HepG2 (cell line): ENCODE measurements around the gene SLC35F3. TPM values are rescaled to one million over a fixed set of nuclear protein-coding genes. Genes with fewer than 3 reads are reported as not detected.
A peak's percentile ranks its signal among the peaks of the same experiment; 100 is the strongest.

Source experiments
- E2F2 ChIP-seq: sonication (generic); formaldehyde crosslinking; IDR thresholded peaks from 2 replicates; pipeline ENCODE4 v1.4.0; 2020; ENCODE audit warnings: missing genetic modification reagents, borderline replicate concordance
- MIXL1 ChIP-seq: IDR thresholded peaks from 2 replicates; pipeline ENCODE4 v1.6.1; 2016
- PHF20 ChIP-seq: sonication (generic); formaldehyde crosslinking; IDR thresholded peaks from 2 replicates; pipeline ENCODE4 v1.5.0; 2020; ENCODE audit warnings: mild to moderate bottlenecking, missing genetic modification reagents
- THAP9 ChIP-seq: sonication (generic); formaldehyde crosslinking; IDR thresholded peaks from 2 replicates; pipeline ENCODE4; 2020; ENCODE audit warnings: missing genetic modification reagents, mild to moderate bottlenecking, borderline replicate concordance
- ZNF432 ChIP-seq: sonication (generic); formaldehyde crosslinking; IDR thresholded peaks from 2 replicates; pipeline ENCODE4 v1.5.0; 2020; ENCODE audit warnings: missing genetic modification reagents, mild to moderate bottlenecking, borderline replicate concordance
- ZNF512 ChIP-seq: sonication (generic); formaldehyde crosslinking; IDR thresholded peaks from 2 replicates; pipeline ENCODE4 v1.4.0; 2020; ENCODE audit warnings: mild to moderate bottlenecking, missing genetic modification reagents
- ZNF564 ChIP-seq: sonication (generic); formaldehyde crosslinking; IDR thresholded peaks from 2 replicates; pipeline ENCODE4 v1.8.1; 2023; ENCODE audit warnings: mild to moderate bottlenecking, missing genetic modification reagents
- ZNF574 ChIP-seq: sonication (generic); formaldehyde crosslinking; IDR thresholded peaks from 2 replicates; pipeline ENCODE4 v1.4.0; 2020; ENCODE audit warnings: missing genetic modification reagents
- ZNF616 ChIP-seq: sonication (generic); formaldehyde crosslinking; IDR thresholded peaks from 2 replicates; pipeline ENCODE4 v1.5.0; 2020; ENCODE audit warnings: low read depth, mild to moderate bottlenecking, missing genetic modification reagents
- ZNF713 ChIP-seq: sonication (generic); formaldehyde crosslinking; IDR thresholded peaks from 2 replicates; pipeline ENCODE4 v1.4.0; 2020; ENCODE audit warnings: mild to moderate bottlenecking, missing genetic modification reagents
- ZNF747 ChIP-seq: sonication (generic); formaldehyde crosslinking; IDR thresholded peaks from 2 replicates; pipeline ENCODE4 v1.8.1; 2023; ENCODE audit warnings: missing genetic modification reagents, mild to moderate bottlenecking, borderline replicate concordance
- ZNF816 ChIP-seq: sonication (generic); formaldehyde crosslinking; IDR thresholded peaks from 2 replicates; pipeline ENCODE4 v1.8.0; 2022; ENCODE audit warnings: missing genetic modification reagents, mild to moderate bottlenecking, borderline replicate concordance
- ZSCAN5A ChIP-seq: sonication (generic); formaldehyde crosslinking; IDR thresholded peaks from 2 replicates; pipeline ENCODE4 v1.8.0; 2022; ENCODE audit warnings: mild to moderate bottlenecking, missing genetic modification reagents, borderline replicate concordance
- polyA plus RNA-seq, 8 experiments: library from polyadenylated mRNA; depleted of rRNA in 3 of 8; stranded (reverse) in 7 of 8; unstranded in 1 of 8; fragments of >200 nt; fragmentation: Illumina TruSeq in 4 of 8; extraction: Trizol in 4 of 8; gene quantifications; 2 replicates each; pipeline versions ENCODE4 v1.2.1 to v1.2.3, GENCODE V29; 2011 to 2016; ENCODE audit warnings: low read depth in 4 of 8, missing spikeins in 1 of 8, mixed read lengths in 1 of 8; ENCODE audit not compliant: insufficient read depth in 1 of 8
- total RNA-seq, 5 experiments: library from RNA; depleted of rRNA; stranded (reverse); fragments of >200 nt; fragmentation: Illumina TruSeq; extraction: Trizol; gene quantifications; 2 replicates each; pipeline ENCODE4 v1.2.3, GENCODE V29; 2016; ENCODE audit warnings: low read depth in 1 of 5
- TF ChIP-seq, protein P1 (sequence below): sonication (generic); formaldehyde crosslinking; IDR thresholded peaks from 2 replicates; pipeline ENCODE4 v1.4.0; 2020; ENCODE audit warnings: mild to moderate bottlenecking, missing genetic modification reagents

SLC35F3 gene
- total and polyA plus RNA-seq, 2 of the 13 experiments (the other 11 are each of a cell fraction or from before 2014, with no cell fraction given): not detected

DNA sequence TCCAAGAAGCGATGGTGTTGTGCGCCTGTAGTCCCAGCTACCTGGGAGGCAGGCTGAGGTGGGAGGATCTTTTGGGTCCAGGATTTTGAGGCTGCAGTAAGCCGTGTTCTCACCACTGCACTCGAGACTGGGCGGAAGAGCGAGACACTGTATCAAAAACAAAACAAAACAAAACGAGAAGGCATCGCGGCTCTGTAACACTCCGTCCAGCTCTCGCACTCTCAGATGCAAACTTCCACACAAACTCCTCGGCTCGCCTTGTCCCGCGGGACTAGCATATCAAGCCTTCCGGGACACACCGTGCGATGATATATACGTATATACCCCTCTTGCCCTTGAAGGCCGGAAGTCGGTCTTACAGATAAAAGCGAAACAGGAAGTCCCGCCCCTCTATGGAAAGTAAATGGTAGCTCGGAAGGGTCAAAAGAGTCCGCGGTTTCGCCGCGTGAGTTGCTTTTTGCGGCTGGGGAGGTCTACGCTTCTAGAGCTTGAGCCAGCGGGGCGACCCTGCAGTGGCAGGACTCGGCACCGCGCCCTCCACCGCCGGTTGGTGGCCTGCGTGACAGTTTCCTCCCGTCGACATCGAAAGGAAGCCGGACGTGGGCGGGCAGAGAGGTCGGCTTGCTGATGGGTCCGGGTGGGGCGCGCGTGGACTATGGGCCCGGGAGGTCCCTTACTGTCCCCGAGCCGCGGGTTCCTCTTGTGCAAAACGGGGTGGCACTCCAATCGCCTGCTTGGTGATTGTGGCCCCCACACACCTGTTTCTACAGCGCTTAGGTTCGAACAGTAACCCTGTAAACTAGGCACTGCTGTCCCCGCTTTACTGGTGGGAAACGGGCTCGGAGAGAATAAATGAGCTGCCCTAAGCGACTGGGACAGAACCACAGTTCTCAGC, 468.8 kb downstream of the SLC35F3 start, which contains the start of gene COA6 (continued):
- TF ChIP-seq THAP9 (peak; percentile 91), ZNF747 (CRISPR knock-in tag) (peak; percentile 79), ZNF616 (CRISPR knock-in tag) (peak; percentile 80; the same call in 1 of the 2 replicates), ZSCAN5A (peak; percentile 89), MIXL1 (peak; percentile 76), ZNF512 (peak; percentile 84), ZNF713 (CRISPR knock-in tag) (0 out of 2 replicates have a peak, but pooled peaks have one; percentile 43), ZNF564 (CRISPR knock-in tag) (peak; percentile 73), ZNF432 (CRISPR knock-in tag) (no peak), E2F2 (CRISPR knock-in tag) (no peak), PHF20 (CRISPR knock-in tag) (peak; percentile 91; the same call in 1 of the 2 replicates), ZNF574 (peak; percentile 88), ZNF816 (CRISPR knock-in tag) (peak; percentile 51; the same call in 1 of the 2 replicates)
- TF ChIP-seq, protein P1, sequence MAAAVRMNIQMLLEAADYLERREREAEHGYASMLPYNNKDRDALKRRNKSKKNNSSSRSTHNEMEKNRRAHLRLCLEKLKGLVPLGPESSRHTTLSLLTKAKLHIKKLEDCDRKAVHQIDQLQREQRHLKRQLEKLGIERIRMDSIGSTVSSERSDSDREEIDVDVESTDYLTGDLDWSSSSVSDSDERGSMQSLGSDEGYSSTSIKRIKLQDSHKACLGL (CRISPR knock-in tag): peak; percentile 83
